K562 (cell line): ENCODE measurements around the gene TMF1.

Experiments used
- ELF4 ChIP-seq: fragments of 450-650 bp; formaldehyde crosslinking; IDR thresholded peaks from 2 replicates; pipeline ENCODE4 v1.4.0; 2022; ENCODE audit warnings: missing genetic modification characterization
- FOXP4 ChIP-seq: sonication (generic); formaldehyde crosslinking; IDR thresholded peaks from 2 replicates; pipeline ENCODE4 v1.8.0; 2022; ENCODE audit warnings: mild to moderate bottlenecking, missing genetic modification reagents, borderline replicate concordance
- PHF21A ChIP-seq: fragments of 450-650 bp; IDR thresholded peaks from 2 replicates; pipeline ENCODE4 v1.6.1; 2017; ENCODE audit warnings: low read depth, borderline replicate concordance
- ZNF133 ChIP-seq: fragments of 250-450 bp; sonication (Bioruptor Pico); IDR thresholded peaks from 2 replicates; pipeline ENCODE4 v1.4.0; 2020; ENCODE audit warnings: mild to moderate bottlenecking
- ZNF354B ChIP-seq: fragments of 250-450 bp; sonication (Bioruptor Pico); IDR thresholded peaks from 2 replicates; pipeline ENCODE4 v1.4.0; 2020
- ZZZ3 ChIP-seq: fragments of 450-650 bp; IDR thresholded peaks from 2 replicates; pipeline ENCODE4 v1.6.1; 2016; ENCODE audit warnings: antibody characterized with exemption, mild to moderate bottlenecking, moderate library complexity
- TF ChIP-seq, protein P1 (sequence below): fragments of 250-450 bp; sonication (Bioruptor Pico); IDR thresholded peaks from 2 replicates; pipeline ENCODE4 v1.5.0; 2020; ENCODE audit warnings: mild to moderate bottlenecking

DNA sequence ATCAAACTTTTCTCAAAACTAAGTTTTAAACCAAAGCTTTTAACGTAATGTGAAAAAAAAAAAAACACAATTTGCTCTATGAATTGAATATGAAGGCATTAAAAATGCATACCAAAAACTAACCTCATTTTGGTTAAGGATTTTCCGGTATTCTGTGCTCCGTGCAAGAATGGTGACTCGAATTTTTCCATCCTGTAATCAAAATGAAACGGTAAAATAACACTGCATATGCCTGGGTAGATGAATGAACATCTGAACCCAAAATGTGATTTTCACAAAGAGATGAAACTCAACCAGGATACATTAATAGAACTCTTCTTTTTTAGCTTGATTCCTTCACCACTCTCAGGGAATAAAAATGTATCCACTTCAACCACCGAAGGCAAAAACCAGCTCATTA is 64.8 kb downstream of the TMF1 start:
- TF ChIP-seq ZNF354B (CRISPR knock-in tag) (no peak), PHF21A (no peak), ZZZ3 (no peak), ZNF133 (CRISPR knock-in tag) (no peak), FOXP4 (CRISPR knock-in tag) (no peak), ELF4 (CRISPR knock-in tag) (no peak)
- TF ChIP-seq, protein P1, sequence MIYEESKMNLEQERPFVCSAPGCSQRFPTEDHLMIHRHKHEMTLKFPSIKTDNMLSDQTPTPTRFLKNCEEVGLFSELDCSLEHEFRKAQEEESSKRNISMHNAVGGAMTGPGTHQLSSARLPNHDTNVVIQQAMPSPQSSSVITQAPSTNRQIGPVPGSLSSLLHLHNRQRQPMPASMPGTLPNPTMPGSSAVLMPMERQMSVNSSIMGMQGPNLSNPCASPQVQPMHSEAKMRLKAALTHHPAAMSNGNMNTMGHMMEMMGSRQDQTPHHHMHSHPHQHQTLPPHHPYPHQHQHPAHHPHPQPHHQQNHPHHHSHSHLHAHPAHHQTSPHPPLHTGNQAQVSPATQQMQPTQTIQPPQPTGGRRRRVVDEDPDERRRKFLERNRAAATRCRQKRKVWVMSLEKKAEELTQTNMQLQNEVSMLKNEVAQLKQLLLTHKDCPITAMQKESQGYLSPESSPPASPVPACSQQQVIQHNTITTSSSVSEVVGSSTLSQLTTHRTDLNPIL (CRISPR knock-in tag): no peak
